GM19324 (cell line): Measurements from ENCODE around the gene SPOCK1.

Experiments
- ATAC-seq: cut with Tn5 transposase; IDR thresholded peaks from one replicate; pipeline ENCODE4 v1.9.1; 2021; ENCODE audit warnings: mild to moderate bottlenecking, moderate library complexity; ENCODE audit not compliant: unreplicated experiment, low FRiP score

Gene SPOCK1

DNA sequence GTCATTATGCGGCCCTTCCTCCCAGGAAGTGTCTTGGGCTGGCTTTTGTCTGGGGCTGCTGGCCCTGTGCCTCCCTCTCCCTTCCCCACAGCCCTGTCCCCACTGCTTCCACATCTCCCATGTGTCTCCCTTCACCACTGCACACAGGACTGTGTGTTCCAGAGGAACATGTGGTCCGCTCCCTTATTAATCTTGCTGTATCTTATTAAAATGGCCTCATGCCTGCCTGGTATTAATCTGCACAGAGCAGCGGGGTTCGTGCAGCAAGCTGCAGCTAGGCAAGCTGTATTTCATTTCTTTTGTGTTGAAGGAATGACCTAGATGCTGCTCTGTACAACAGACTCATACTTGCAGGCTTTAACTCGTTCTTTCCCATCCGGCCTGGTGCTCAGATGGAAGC, 130.5 kb downstream of the SPOCK1 start:
- ATAC-seq = no peak

DNA sequence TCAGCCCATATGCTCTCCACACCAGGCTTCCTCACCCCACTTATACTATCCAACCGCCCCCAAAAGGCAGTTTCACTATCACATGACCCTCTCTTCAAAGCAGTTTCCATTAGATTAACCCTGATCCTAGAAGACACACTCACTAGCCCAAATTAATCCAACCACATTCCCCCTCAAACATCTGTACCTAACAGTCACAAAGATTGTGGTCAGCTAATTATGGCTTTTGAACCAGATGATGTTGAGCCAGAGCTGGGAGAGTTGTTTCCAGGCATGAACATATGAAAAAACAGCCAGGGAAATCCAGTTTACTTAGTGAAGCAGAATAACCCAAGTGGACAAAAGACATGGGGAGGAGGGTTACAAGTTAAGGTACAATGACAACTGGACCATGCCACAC, 131.2 kb downstream of the SPOCK1 start:
- no peak for ATAC-seq

DNA sequence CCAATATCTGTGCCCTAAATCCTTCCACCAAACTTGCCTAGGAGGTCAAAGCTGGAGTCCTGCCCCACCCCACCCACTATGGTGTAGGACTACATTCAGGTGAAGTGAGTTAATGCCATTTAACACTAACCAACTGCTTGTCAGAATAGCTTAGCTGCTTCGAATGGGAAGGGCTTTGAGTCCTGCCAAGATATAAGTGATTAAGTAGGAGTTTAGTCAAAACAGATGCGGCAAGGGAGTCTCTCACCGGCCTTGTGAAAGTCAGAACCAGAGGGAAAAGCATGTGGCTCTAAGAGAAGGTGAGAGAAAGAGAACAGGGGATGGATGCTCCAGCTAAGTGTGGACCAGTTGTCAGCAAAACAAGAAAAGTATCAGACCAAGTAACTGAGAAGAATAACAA, 132.6 kb downstream of the SPOCK1 start:
- no peak for ATAC-seq

DNA sequence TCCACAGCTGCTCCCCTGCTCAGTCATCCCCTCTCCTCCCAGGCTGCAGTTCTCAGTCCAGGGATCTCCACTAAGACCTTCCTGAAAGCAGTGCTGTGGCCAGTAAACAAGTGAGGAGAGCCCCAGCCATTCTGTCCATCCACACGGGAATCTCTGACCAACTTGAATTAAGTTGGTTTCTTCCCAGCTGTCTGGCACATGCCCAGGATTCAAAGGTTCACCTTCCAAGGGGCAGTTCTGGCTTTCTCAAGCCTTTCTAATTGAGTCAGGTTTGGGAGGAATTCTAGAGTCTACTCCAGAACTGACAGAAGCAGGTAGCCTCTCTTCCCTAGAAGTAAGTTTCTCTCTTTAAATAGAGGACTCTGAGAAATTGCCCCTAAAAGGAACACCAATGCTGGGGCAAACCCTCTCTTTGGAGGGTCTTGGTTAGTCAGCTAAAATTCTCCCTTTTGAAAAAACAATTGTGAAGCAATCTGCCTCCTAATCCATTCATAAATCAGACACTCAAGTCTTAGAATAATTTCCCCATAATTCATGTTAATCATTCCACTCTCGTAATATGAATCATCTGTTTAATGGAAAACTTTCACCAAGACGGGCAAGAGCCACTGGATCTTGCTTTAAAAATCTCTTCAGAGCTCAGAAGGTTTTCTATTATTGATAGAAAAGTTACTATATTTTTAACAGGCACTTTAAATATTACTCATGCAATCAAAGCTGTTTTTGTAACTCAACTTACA, 133.8 kb downstream of the SPOCK1 start:
- ATAC-seq = no peak

DNA sequence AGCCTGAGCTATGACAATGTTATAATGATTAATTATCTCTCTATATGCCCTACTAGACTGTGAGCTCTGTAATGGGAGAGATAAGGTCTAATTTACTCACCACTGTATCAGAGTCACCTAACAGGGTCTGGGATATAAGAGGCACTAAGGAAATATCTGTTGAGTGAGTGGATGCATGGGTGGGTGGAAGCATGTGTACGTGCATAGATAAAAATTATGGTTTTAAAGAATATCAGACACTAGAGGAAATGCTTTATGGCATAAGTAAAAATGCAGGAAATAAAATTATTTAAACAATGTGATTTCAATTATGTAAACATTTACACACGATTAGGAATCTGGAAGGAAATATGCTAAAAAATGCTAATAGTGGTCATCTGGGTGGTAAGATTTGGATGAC, 137.8 kb downstream of the SPOCK1 start:
- ATAC-seq = no peak

DNA sequence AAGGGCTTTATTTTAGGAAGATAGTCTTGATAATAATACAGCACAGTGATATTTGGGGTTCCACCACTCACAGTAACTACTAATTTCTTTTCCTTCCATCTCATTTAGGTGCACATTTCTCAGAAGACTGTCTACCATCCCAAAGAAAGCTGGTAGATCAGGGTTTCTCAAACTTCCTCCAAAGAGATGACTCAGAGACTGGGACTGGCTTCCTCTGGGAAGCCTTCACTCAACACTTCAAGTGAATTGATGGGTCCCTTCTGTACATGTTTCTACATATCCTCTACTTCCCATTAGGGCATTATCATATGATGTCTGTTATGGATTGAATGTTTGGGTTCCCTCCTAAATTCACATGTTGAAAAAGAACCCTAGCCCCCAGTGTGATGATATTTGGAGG, 138.5 kb downstream of the SPOCK1 start:
- no peak for ATAC-seq

DNA sequence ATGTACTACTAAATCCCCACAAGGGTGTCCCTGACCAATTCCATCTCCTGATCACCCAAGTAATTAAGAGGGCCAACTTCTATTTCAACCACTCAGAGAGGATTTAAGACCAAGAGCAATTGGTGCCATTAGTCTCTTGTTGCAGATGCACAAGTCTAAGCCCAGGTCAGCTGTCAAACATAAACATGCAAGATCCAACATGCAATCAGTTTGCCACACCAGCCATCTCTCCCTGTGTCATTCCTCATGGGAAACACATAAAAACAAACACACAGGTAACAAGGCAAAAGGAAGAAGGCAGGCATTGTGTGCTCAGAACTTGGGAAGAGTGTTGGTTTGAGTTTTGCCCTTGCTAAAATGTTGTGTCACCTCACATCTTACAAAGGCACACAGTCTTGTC, 139.2 kb downstream of the SPOCK1 start:
- no peak for ATAC-seq

DNA sequence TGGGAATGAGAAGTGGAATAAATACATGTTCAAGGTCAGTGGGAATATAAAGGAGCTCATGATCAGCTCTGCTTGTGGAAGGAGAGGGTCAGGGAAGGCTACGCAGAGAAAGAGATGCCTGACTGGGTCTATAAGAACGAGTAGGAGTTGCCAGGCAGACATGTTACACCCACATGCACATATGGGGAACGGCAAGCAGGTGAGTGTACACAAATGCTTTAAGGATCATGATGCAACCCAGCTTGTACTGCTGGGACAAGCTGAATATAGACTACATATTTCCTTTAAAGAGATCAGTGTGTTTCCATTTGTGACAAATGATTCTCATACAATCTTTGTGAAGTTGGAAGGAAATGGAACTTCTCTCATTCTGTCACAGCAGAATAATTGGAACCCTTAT, 141.7 kb downstream of the SPOCK1 start:
- no peak for ATAC-seq

DNA sequence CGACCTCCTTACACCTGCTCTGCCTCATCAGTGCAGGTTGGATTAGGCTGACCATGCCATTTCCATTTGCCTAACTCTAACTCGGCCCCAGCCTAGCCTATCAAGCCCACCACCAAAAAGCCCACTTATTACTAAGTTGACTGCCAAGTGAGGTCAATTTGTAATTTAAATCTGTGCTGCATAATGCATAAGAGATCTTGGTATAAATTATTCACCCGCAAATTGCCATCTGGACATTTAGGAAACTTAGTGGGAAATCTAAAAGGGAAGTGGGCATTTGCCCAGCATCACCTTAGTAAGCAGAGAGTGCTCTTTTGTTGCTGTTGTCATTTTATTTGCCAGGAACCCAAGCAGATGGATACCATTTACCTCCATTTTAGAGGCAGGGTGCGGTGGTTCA, 143.0 kb downstream of the SPOCK1 start:
- no peak for ATAC-seq

DNA sequence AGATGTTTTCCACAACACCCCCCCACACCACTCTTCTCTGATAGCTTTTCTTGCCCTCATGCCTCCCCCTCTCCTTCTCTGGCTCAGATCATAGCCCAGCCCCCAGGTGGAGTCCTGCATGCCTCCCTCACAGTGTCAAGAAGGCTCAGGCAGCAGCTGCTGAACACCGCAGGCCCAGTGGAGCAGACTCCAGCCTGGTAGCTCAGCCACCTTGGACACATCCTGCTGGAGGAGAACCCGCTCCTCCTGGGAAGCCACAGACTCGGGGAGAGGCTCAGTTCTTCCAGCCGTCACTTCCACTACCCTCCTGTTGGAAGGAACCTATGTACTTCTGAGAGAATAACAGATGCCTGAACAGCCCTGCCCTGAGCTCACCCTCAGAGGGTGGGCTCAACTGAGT, 143.4 kb downstream of the SPOCK1 start:
- no peak for ATAC-seq

DNA sequence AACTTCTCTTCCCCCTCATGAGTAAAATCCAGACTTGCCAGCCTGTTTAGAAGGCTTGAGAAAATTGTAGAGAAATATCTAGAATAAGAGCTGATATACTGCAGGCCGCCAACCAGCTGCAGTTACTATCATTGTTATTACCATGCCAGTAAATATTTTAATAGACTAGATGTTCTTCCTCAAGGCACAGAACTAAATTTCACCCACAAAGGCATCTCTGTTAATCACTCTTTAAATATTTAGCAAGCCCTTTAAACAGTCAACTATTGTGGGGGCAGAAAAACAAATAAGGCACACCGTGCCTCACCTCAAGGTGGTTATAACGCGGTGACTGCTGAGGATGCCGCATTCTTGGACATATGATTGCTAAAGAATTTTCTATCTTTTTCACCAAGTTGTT, 147.0 kb downstream of the SPOCK1 start:
- ATAC-seq = no peak

DNA sequence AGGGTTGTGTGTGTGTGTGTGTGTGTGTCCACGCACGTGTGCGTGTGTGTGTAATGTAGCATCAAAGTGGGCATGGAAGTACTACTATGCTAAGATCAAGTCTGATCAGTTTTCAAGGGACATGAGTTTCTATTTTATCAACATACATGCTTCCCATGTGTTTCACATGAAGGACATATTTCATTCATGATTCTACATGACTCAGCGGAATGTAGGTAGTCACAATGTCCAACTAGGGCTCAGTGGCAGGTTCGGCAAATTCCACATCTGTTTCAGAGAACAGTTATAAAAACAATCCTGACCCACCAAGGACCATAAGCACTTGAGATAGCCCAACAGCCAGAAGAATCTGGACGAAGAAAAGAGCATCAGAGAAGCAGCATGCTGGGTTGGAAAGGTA, 148.3 kb downstream of the SPOCK1 start:
- ATAC-seq = no peak

DNA sequence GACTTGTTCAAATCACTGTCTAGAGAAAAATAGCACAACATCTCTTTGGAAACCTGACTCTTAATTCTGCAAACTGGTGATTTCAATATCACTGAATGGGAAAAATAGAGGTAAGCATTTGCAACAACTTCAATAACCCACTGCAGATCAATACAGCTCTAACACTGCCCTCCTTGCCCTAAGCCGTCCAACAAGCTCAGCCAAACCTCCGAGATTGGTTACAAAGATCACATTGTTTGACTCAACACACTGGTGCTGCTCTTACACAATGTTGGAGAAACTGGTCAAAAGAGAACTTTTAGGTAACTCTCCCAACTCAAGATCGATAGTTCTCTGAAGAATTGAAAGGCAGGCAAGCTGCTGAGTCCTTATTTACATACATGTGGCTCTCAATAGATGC, 150.4 kb downstream of the SPOCK1 start:
- ATAC-seq = no peak

DNA sequence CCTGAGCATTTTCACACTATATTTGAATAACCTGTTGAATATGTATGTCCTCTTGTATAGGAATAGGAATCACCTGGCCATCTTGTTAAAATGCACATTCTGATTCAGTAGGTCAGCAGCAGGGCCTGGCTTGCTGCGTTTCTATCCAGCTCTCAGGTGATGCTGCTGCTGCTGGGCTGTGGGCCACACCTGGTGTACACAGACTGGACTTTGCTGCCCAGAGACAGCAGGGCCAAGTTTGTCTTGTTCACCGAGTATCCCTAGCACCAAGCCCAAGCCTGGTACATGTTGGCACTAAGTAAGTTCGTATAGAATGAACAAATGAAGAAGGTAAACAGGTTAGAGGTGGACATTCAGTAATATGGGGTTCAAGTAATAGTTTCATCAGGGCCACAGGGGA, 151.3 kb downstream of the SPOCK1 start:
- ATAC-seq = no peak

DNA sequence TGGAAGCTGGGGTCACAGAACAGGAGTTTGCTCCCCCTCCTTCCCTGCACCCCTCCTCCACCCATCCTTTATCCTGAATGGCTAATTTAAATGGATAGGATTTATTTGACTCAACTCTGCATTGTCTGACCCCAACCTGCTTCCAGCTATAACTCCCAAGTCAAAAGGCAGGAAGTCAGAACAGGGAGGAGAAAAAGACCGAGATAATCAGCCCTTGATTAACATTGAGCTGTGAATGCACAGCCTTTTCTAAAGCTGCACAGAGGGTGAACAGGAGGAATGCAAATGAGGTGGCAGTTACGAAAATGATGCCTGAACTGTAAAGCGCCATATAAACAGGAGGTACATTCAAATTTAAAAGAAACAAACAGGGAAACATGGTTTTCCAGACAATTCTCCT, 152.8 kb downstream of the SPOCK1 start:
- ATAC-seq = no peak

DNA sequence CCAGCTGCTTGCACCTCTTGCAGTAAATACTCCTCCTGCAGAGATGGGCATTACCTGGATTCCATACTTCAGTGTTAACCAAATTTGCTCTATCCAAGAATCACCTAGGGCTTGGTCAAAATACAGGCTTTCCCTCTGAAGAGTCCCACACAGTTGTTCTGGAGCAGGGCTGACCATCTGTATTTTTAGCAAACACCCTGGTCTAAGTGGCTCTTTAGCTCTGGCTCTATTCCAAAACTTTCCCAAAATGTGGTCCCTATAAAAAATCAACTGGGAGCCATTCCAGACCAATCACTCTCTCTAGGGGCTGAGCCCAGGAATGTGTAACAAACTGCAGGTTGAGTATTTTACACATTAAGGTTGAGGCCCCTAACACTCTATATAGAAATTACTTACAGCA, 153.7 kb downstream of the SPOCK1 start:
- ATAC-seq = no peak

DNA sequence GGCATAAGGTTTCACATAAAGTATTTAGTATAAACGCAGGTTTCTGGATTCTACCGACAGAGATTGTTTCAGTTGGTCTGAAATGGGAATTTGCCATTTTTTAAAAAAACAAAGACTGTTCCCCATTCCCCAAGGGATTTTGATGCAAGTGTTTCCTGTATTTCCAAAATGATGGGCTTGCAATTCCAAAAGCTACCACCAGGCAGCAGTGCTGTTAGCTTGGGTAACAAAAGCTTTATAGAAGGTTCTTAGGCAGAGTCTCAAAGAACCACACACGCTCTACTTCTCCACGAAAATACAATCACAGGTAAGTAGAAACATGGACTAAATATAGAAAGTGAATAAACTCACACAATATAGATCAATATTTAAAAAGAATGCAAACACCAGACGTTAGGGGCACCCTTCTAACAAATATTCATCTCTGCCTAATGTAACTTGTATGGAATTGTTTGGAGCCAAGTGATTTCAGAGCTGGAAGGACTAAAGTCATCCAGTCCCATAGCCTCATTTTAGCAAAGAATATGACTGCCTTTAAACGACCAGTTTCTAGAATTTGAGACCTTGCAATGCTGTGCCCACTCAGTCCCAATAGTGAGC, 154.3 kb downstream of the SPOCK1 start:
- ATAC-seq = no peak

DNA sequence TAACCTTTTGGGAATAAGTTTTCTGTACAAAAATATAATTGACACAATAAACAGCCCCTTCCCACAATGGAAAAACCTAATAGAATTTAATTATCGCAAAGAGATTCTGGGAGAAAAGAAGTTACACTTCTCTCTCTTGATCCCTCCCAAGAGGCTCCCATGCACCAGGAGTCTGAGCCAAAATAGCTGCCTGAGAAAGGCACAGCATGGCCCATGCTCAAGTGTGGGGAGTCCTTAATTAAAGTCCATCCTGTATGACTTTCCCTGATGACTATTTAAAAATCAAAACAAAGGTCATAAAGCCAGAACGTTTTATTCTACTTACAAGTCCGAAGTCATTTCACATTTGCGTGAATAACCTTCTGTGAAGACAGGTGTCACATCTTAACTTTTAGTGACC, 155.1 kb downstream of the SPOCK1 start:
- ATAC-seq = no peak

DNA sequence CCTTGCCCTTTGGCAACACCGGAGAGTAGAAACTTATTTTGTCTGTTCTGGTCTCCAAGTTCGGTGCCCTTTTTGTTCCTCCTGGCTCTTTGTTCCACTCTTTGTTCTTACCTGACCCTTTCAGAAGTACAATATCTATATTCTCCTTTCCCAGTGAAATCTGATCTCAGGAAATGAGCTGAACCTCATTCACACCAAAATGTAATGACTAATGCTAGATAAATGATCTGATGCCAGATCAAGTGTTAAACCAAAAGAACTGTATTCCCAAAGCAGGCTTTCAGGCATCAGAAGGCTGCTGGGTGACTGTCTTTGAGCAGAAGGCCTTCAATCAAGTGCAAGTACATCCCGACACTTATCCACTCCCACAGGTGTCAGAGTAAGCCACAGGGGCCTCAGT, 156.4 kb downstream of the SPOCK1 start:
- ATAC-seq = no peak

DNA sequence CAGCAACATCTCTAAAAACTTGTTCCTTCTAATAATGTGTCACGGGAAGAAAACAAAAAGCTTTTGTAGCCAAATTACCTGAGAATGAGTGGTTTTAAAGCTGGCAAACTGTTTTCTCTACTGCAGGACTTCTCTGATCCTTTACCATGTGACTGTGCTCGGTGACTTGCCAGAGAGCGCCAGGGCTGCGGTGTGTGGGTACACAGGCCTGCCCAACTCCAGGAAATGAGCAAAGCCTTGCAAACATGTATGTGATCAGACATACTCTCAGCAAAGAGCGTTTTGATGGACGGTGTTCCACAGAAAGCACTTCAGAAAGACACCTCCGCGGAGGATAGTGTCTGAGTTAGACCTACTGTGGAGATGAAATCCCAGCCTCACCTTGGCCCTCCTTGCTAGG, 157.3 kb downstream of the SPOCK1 start:
- no peak for ATAC-seq

DNA sequence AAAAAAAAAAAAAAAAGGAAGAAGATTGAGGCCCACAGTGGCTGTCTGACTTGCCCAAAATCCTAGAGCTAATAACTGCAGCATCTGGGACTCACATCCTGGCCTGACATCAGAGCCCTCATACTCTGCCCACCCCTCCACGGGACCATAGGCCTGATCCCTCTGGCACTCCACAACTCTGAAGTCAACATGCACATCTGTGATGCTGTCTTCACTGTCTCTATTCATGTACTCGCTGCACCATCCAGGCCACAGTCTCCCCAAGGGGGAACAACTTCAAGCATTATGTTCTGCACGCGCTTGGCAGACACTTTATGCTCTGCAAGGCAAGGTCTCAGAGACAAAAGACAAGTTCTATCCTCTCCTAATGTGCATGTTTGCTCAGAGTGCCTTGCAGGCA, 158.2 kb downstream of the SPOCK1 start:
- ATAC-seq = no peak

DNA sequence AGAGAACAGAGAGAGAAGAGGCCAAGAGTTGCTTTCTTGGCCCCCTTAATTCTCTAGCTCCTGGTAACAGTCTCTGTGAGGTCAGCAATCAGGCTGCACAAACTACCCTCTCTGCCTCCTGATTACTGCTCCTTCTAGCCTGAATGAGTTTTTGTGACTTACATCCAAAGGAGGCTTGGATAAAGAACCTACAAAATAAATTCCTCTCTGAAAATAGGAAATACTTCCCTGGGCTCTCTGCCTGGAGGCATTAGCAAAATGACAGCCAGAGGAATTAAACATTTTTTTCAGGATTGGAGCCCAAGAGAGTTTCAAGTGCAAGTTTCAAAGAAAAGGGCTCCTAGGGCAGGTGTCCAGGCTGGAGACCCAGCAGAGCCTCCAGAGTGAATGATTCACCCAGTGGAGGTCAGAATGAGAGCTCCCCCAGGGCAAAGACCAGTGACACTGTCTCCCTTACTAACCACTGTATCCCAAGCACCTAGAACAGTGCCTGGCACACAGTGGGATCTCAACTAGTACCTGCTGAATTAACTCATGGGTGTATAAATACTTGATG, 162.5 kb downstream of the SPOCK1 start:
- ATAC-seq = no peak
